GM12873 (cell line): ENCODE results near the gene AMT.

ENCODE experiments used
- TF ChIP-seq, protein P1 (sequence below): IDR thresholded peaks from 2 replicates; pipeline ENCODE4 v1.5.1; 2012; ENCODE audit warnings: low read depth, mild to moderate bottlenecking, moderate library complexity, low read length, control low read depth; ENCODE audit not compliant: insufficient read depth; ENCODE audit errors: missing control alignments

Gene AMT

DNA sequence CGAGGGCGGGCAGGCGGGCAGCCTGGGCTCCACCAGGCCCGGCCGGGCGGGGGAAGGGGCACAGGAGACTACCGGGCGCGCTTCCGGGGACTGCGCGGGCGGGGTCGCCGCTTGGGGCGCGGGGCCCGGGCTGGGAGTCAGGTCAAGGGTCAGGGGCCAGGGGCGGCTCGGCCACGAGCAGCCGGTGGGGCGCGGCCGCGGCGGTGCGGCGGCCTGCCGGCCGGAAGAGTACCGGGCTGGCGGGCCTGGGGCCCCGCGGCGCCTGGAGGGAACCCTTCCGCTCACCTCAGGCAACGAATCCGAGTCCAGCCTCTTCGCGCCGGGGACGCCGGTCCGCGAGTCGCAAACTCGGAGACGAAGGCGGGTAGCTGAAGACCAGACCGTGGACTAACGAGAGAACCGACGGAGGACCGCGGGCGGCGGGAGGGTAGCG is 10.7 kb downstream of the AMT start:
- TF ChIP-seq, protein P1, sequence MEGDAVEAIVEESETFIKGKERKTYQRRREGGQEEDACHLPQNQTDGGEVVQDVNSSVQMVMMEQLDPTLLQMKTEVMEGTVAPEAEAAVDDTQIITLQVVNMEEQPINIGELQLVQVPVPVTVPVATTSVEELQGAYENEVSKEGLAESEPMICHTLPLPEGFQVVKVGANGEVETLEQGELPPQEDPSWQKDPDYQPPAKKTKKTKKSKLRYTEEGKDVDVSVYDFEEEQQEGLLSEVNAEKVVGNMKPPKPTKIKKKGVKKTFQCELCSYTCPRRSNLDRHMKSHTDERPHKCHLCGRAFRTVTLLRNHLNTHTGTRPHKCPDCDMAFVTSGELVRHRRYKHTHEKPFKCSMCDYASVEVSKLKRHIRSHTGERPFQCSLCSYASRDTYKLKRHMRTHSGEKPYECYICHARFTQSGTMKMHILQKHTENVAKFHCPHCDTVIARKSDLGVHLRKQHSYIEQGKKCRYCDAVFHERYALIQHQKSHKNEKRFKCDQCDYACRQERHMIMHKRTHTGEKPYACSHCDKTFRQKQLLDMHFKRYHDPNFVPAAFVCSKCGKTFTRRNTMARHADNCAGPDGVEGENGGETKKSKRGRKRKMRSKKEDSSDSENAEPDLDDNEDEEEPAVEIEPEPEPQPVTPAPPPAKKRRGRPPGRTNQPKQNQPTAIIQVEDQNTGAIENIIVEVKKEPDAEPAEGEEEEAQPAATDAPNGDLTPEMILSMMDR: no peak

DNA sequence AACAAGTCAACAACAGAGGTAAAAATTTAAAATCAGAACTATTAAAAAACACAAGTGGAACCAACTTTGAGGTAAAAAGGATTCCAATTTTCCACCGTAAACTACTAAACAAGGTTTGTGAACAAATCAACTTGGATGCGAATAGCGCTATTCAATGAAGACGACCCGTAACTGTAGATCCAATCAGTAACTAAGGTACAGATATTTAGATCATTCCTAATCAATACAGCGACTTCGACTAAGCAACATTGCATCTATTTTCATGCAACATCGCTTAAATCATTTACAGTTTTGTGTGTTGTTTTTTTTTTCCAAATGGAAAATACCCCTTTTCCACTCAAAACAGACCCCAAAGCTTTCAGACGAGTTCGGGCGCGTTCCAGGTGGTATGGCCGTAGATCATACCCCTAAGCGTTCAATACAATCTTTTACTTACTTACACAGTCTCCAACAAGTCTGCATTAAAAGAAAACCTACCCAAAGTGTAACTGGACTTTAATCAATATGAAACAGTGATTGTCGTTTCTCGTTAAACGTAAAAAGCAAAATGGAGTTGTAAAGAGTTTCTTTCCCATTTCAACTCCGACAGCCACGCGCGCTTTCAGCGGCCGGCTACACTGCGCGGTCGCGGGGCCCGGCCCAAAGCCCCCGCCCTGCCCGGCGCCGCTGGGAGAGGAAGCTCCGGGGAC is 11.3 kb downstream of the AMT start:
- TF ChIP-seq, protein P1: no peak

DNA sequence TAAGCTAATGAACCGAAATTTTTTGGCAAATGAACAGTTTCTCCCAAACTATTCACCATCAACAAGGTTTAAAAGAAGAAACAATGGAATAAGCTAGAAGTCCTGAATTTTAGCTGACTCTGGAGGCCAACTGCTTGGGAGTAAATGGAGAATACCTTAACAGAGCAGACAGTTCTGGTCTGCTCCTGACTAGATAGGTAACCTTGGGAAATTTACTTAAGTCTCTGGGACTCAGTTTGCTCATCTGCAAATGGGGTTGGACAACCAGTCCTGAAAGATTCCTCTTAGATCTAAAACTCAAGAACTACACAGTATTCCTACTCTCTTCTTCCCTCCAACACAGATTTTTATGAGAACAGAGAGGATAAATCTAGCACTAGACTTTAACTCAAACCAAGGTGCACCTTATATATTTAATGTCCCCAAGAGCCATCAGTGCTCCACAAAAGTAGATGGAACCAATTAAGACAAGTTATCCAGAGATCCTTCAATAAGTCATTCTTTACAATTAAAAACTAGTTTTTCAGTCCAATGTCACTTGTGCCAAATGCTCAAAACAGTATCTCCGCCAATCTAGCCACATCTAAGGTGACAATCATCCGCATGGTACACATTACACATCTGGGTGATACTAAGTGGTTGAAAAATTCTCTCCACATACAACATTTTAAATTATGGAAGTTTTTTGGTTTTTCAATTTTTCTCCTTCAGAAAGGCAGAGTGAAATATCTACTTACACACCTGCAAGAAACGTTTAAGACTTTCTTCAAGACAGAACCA is 12.0 kb downstream of the AMT start:
- TF ChIP-seq, protein P1: no peak

GRCh38 chr3:49406571-49407565 is 15.4 kb downstream of the AMT start:
- TF ChIP-seq, protein P1: no peak

DNA sequence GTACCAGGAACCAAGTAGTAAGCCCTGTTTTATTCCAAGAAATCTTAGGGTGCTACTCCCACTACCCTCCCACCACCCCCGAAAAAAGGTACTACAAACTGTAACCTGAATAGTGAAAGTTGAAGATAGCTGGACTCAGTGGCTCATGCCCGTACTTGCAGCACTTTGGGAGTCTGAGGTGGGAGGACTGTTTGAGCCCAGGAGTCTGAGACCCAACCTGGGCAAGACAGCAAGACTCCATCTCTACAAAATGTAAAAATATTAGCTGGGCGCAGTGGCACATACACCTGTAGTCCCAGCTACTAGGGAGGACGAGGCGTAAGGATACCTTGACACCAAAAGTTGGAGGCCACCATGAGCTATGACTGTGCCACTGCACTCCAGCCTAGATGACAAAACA is 18.4 kb downstream of the AMT start:
- TF ChIP-seq, protein P1: no peak

GRCh38 chr3:49401766-49402165 is 20.5 kb downstream of the AMT start:
- TF ChIP-seq, protein P1: no peak

GRCh38 chr3:49399461-49399860 is 22.8 kb downstream of the AMT start:
- TF ChIP-seq, protein P1: no peak
